Measurements from ENCODE around the gene PPP2R5A.
"Not testable (repeated sequence)": the region's sequence is repeated elsewhere in the genome, so short reads cannot be mapped to it uniquely, and the experiment has no call there.

PPP2R5A gene

GRCh38 chr1:212359794-212360479, 74.7 kb downstream of the PPP2R5A start:
- no peak for FAIRE-seq

GRCh38 chr1:212364985-212365384, 79.8 kb downstream of the PPP2R5A start:
- FAIRE-seq, result no peak

DNA sequence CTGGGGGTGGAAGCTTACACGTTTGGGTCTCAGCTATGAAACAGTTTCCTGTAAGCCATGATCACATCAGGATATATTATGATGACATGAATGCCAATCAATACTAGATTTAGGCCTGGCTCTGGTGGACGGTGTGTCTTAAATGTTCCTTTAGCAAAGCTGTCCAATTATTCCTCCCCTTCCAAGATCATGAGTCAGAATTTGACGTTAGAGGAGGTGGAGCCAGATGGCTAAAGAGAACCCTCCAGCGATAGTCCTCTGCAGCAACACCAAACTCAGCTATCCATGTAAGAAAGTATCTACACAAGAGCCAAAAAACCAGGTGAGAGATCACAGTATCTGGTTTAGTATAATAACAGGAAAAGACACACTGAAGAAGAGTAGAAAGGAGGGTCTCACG, 81.7 kb downstream of the PPP2R5A start:
- FAIRE-seq, result no peak

- FAIRE-seq, result no peak
Observed at GRCh38 chr1:212367474-212368072, 82.4 kb downstream of the PPP2R5A start.

- FAIRE-seq, result no peak
Observed at GRCh38 chr1:212368073-212368484, 82.9 kb downstream of the PPP2R5A start.

GRCh38 chr1:212375986-212376385, 90.8 kb downstream of the PPP2R5A start:
- no peak for FAIRE-seq

DNA sequence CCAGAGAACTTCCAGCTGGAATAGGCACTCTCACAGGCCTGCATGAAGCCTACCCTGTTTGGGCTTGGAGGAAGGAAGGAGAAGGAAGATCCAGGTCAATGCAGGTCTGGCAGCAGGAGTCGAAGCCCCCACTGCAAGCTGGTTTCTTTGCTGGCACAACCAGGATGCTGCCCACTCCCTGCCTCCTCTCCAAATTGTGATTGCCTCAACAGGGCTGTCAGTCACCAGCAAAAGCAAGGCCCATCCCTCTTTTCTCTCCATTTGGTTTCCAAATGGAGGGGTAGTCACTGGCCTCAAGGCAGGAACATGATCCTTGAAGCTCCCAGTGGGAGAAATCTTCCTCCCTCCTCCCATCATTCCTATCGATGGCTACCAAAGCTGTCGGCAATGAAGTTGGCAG, 92.4 kb downstream of the PPP2R5A start:
- FAIRE-seq, result no peak

- no peak for FAIRE-seq
Observed at GRCh38 chr1:212379366-212379765, 94.2 kb downstream of the PPP2R5A start.

- no peak for FAIRE-seq
Observed at GRCh38 chr1:212381397-212382035, 96.3 kb downstream of the PPP2R5A start.

DNA sequence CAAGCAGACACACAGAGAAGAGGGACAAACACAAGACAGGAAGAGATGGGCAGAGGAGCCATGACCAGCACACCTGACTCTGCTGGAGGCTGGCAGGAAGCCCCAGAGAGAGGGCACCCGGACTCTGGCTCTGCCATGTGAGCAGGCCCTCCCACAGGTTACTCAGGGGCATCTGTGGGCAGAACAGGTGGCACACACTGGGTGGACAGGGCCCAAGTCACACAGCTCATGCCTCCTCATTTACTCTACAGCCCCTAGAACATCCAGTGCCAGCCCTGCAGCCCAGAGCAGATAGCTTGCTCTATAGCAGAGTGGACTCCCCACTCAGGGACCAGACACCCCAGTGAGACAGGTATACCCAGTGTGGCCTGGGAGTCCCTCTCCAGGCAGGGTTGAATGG, 100.8 kb downstream of the PPP2R5A start:
- FAIRE-seq, result no peak

DNA sequence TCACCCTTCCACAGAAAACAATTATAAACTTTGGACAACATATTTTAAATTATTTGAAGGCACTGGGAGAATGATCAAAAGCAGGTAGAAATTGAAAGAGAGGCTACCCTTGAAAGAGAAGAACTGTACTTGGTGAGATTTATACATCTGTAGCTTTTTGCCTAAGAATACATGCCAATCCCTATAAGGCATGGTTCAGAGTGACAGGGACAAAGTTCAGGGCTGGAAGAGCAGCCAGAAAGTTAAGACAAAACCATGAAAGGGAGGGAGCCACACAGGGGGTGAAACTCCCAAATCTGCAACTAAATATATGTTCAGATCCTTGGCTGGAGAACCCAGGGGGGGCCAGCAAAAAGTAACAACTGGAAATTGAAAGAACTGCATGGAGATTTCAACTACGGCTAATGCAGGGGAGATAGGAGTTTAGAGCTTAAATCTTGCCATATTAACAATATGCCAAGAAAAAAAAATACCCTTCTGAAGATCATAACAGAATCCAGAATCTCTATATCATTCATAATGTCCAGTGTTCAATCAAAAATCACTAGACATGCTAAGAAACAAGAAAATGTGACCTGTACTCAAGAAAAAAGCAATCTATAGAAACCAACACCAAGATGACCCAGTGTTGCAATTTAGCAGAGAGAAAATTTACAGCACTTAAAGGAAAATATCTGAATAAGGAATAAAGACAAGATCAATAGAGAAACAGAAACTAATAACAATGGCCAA, 103.9 kb downstream of the PPP2R5A start:
- FAIRE-seq, result no peak

GRCh38 chr1:212395678-212396437, 110.6 kb downstream of the PPP2R5A start:
- FAIRE-seq, result not testable (repeated sequence)

DNA sequence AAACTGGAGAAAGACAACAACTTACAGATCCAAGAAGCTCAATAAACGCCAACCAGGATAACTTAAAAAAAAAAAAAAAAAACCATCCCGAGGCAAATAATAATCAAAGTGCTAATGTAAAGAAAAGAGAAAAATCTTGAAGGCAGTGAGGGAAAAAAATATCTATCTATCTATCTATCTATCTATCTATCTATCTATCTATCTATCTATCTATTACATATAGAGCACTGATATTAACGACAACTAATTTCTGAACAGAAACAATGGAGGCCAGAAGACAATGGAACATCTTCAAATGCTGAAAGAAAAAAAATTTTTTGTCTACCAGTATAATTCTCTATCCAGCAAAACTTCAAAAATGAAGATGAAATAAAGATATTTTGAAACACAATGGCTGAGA, 111.4 kb downstream of the PPP2R5A start:
- FAIRE-seq, result no peak

DNA sequence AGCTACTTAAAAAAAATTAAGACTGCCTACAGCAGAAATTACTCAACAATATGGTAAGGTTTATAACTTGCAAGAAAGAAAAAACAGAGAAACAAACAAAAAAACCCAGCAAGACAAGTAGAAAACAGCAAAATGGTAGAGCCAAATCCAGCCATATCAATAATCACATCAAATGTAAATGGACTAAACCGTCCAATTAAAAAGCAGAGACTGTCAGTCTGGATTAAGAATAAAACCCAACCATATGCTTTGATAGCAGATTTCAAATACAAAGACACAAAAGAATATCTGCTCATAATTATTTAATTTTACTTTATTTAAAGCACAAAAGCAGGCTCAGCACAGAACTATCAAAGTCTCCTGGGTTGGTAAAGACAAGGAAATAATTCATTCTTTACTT, 112.0 kb downstream of the PPP2R5A start:
- no peak for FAIRE-seq

GRCh38 chr1:212401042-212401441, 115.8 kb downstream of the PPP2R5A start:
- no peak for FAIRE-seq

DNA sequence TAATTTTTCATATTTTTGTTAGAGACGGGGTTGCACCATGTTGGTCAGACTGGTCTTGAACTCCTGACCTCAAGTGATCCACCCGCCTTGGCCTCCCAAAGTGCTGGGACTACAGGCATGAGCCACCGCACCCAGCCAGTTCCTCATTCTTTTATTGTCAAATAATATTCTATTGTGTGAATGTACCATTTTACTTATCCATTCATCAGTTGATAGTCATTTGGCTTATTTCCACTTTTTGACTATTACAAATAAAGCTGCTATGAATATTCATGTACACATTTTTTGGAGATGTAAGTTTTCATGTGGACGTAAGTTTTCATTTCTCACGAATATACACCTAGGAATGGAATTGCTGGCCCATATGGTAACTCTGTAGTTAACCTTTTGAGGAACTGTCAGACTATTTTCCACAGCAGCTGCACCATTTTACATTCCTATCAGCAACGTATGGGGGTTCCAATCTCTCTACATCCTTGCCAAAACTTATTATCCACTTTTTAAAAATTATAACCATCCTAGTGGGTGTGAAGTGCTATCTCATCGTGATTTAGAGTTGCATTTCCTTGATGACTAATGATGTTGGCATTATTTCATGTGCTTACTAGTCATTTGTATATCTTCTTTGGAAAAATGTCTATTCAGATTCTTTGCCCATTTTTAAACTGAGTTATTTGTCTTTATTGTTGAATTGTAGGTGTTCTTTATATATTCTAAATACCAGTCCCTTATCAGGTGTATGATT, 116.8 kb downstream of the PPP2R5A start:
- FAIRE-seq, result no peak

GRCh38 chr1:212402666-212403321, 117.6 kb downstream of the PPP2R5A start:
- no peak for FAIRE-seq

DNA sequence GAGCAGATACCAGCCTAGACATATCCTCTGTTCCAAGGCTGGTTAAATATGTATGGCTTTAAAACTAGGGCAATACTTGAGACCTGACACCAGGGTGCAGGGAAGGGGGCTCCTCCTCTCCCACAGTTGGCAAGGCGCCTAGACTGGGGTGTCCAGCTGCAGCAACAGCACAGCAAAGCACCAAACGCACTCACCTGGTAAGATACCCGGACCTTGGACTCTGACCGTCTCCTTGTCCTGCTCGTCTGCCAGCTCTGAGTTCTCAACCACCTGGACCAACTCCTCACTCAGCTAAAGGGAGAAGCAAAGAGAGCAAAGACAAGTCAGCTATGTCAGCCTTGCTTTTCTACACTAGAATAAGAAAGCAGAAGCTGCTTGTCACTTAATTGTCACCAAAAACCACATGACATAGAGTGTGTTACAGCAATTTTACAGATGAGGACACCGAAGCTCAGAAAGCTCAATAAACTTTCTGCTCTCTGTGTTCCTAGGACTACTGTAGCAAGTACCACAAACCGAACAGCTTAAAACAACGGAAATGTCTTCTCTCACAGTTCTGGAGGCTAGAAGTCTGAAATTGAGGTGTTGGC, 125.1 kb downstream of the PPP2R5A start:
- FAIRE-seq, result no peak
